ENCODE results near the gene APOL5.

DNA sequence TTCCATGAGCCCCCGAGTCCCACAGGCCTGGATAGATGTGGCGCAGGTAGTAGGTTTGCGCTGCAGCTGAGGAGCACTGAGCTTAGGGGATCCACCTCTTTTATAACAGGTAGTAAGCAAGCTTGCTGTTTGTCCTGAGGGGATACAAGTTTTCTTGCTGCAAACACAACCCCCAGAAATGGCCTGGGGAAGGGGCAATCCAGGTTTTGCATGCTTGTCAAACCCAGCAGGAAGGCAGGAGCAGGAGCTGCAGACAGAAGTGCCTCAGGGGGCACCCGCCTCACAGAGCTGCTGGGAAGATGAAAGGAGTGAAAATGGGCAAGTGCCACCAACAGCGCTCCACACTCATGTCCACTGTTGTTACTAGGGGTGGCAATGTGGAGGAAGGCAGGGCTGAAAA, 18.5 kb downstream of the APOL5 start:
- TF ChIP-seq, protein P1, sequence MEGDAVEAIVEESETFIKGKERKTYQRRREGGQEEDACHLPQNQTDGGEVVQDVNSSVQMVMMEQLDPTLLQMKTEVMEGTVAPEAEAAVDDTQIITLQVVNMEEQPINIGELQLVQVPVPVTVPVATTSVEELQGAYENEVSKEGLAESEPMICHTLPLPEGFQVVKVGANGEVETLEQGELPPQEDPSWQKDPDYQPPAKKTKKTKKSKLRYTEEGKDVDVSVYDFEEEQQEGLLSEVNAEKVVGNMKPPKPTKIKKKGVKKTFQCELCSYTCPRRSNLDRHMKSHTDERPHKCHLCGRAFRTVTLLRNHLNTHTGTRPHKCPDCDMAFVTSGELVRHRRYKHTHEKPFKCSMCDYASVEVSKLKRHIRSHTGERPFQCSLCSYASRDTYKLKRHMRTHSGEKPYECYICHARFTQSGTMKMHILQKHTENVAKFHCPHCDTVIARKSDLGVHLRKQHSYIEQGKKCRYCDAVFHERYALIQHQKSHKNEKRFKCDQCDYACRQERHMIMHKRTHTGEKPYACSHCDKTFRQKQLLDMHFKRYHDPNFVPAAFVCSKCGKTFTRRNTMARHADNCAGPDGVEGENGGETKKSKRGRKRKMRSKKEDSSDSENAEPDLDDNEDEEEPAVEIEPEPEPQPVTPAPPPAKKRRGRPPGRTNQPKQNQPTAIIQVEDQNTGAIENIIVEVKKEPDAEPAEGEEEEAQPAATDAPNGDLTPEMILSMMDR (IDR thresholded peaks at IDR 0.05; ENCODE audit: insufficient read depth, low read depth, low read length): no peak
- no peak for TF ChIP-seq EZH2 (IDR thresholded peaks at IDR 0.05; ENCODE audit: insufficient read depth, low read length)

Data from astrocyte (in vitro differentiated cells and primary cell).